Neural cell (in vitro differentiated cells): ENCODE measurements around the gene PTPRK.

Experiments used
- EZH2 ChIP-seq: fragments of 200-600, 300-800 bp; shearing (Covaris generic), sonication (generic); IDR thresholded peaks from 2 replicates; pipeline ENCODE4 v1.6.1; 2014; ENCODE audit warnings: antibody characterized with exemption, low read length, borderline replicate concordance, mild to moderate bottlenecking; ENCODE audit not compliant: insufficient read depth, poor library complexity, severe bottlenecking
- TF ChIP-seq, protein P1 (sequence below): fragments of 450-650 bp; IDR thresholded peaks from 2 replicates; pipeline ENCODE4 v1.5.1; 2014; ENCODE audit warnings: antibody characterized with exemption, mild to moderate bottlenecking, moderate library complexity; ENCODE audit not compliant: poor library complexity, severe bottlenecking

DNA sequence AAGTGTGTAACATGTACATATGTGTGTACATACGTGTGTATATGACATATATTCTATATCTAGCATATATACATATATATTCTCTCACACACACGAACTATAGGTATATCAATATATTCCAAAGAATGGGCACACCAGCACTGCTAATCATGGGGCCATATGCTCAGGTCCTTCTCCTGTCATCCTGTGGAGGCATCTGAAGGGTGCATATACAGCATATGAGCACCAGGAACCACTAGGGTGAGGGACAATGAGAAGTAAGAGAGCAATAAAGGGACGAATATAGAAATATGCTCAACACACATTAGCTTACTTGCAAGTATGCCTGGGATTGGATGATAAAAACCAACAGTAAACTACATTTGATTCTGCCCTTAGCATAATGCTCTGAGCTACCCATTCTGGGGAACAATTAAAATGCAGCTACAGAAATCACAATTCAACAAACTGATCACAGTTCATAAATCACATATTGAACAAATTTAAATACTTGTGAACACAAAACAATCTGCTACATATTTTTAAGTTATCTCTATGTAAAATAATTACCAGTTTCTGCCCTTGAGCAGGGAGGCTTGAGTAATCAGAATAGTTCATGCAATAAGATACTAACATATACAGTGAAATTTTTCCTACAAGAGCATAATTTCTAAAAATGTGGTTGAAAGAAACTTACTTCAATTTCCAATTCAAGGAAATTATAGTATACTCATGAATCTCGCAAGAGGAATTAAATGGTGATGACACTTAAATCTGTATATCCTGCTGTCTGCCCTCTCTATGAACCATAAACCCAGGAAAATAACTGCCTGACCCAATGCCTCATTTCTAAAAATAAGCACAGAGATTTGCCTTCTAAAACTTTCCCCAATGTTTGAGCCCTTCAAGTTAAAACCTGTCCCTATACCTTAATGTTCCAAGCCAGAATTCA lies 347.4 kb downstream of the PTPRK start:
- TF ChIP-seq EZH2: no peak
- TF ChIP-seq, protein P1, sequence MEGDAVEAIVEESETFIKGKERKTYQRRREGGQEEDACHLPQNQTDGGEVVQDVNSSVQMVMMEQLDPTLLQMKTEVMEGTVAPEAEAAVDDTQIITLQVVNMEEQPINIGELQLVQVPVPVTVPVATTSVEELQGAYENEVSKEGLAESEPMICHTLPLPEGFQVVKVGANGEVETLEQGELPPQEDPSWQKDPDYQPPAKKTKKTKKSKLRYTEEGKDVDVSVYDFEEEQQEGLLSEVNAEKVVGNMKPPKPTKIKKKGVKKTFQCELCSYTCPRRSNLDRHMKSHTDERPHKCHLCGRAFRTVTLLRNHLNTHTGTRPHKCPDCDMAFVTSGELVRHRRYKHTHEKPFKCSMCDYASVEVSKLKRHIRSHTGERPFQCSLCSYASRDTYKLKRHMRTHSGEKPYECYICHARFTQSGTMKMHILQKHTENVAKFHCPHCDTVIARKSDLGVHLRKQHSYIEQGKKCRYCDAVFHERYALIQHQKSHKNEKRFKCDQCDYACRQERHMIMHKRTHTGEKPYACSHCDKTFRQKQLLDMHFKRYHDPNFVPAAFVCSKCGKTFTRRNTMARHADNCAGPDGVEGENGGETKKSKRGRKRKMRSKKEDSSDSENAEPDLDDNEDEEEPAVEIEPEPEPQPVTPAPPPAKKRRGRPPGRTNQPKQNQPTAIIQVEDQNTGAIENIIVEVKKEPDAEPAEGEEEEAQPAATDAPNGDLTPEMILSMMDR: no peak
